CD4-positive, alpha-beta T cell (primary cell): Measurements from ENCODE around the gene MPRIP. TPM values are rescaled to one million over a fixed set of nuclear protein-coding genes. Genes with fewer than 3 reads are reported as not detected.

Experiments used
- ATAC-seq: fragments of 200-7000 bp; cut with Tn5 transposase; one replicate; pipeline ENCODE4 v1.10.0; 2022; ENCODE audit warnings: mild to moderate bottlenecking; ENCODE audit not compliant: poor library complexity
- CTCF ChIA-PET: fragments of 350-600 bp; sonication (Branson Sonifier 250); formaldehyde crosslinking; loops from one replicate; lab custom pipeline; 2021; ENCODE audit warnings: antibody characterized with exemption, inconsistent platforms; lab: Charles Lee
- POLR2A ChIA-PET: fragments of 350-600 bp; sonication (Branson Sonifier 250); formaldehyde crosslinking; loops from one replicate; lab custom pipeline; 2021; ENCODE audit warnings: antibody characterized with exemption, inconsistent platforms; lab: Charles Lee
- DNase-seq, 14 experiments: peaks; one replicate each; pipeline ENCODE4 v3.0.0-alpha.2; 2013 to 2020; ENCODE audit warnings: mixed read lengths in 2 of 14
- H3K27ac ChIP-seq, 2 donors: one replicate each; pipeline versions ENCODE4 v1.5.1 to v1.7.0; 2013; ENCODE audit warnings: low read length in 2 of 2, low read depth in 1 of 2, mild to moderate bottlenecking in 1 of 2
- H3K27me3 ChIP-seq, 2 experiments: 1 replicate in 1 of 2; 2 replicates in 1 of 2; pipeline versions ENCODE4 v1.6.1 to v1.7.0; 2013; ENCODE audit warnings: low read length in 2 of 2, control low read depth in 1 of 2, mild to moderate bottlenecking in 1 of 2, moderate library complexity in 1 of 2; ENCODE audit not compliant: insufficient read depth in 2 of 2, control insufficient read depth in 1 of 2
- H3K36me3 ChIP-seq: one replicate; pipeline ENCODE4 v1.6.1; 2013; ENCODE audit warnings: low read length, control low read depth; ENCODE audit not compliant: insufficient read depth
- H3K4me1 ChIP-seq: one replicate; pipeline ENCODE4 v1.6.1; 2013; ENCODE audit warnings: low read length, control low read depth; ENCODE audit not compliant: insufficient read depth
- H3K4me3 ChIP-seq: one replicate; pipeline ENCODE4 v1.5.1; 2013; ENCODE audit warnings: mild to moderate bottlenecking, low read length, moderate library complexity
- H3K9me3 ChIP-seq, 2 experiments: 1 replicate in 1 of 2; 2 replicates in 1 of 2; pipeline versions ENCODE4 v1.6.1 to v1.7.0; 2013; ENCODE audit warnings: low read length in 2 of 2, mild to moderate bottlenecking in 2 of 2, control low read depth in 1 of 2, moderate library complexity in 1 of 2; ENCODE audit not compliant: control insufficient read depth in 1 of 2, insufficient read depth in 1 of 2
- H3K27ac Mint-ChIP-seq: one replicate; pipeline ENCODE4 v1.8.0; 2020; ENCODE audit warnings: mixed read lengths
- H3K27me3 Mint-ChIP-seq: one replicate; pipeline ENCODE4 v1.8.0; 2021; ENCODE audit warnings: mixed read lengths
- H3K36me3 Mint-ChIP-seq: one replicate; pipeline ENCODE4 v1.8.0; 2021; ENCODE audit warnings: low read depth, mixed read lengths
- H3K4me1 Mint-ChIP-seq: one replicate; pipeline ENCODE4 v1.8.0; 2021; ENCODE audit warnings: low read depth, mixed read lengths
- H3K4me3 Mint-ChIP-seq: one replicate; pipeline ENCODE4 v1.8.0; 2020; ENCODE audit warnings: mild to moderate bottlenecking, mixed read lengths
- H3K9me3 Mint-ChIP-seq: one replicate; pipeline ENCODE4 v1.8.0; 2020; ENCODE audit warnings: mixed read lengths
- intact Hi-C, 2 experiments: fragments of 100-400 bp; cut with DNase I in 1 of 2; cut with micrococcal nuclease in 1 of 2; formaldehyde crosslinking; loops; one replicate each; pipeline versions ENCODE4 v1.15.1 to v1.9.0; 2023 to 2025; cut with DNase I, micrococcal nuclease
- total RNA-seq, 174 experiments: library from RNA in 2 of 174; stranded (reverse) in 2 of 174; gene quantifications; one replicate each; pipeline ENCODE4 v1.2.3 and lab custom pipeline; 2021 to 2026
- TF ChIP-seq, protein P1 (sequence below): fragments of 200-600 bp; IDR thresholded peaks from one replicate; pipeline ENCODE4 v1.8.0; 2022; ENCODE audit warnings: antibody characterized with exemption, mild to moderate bottlenecking

The MPRIP gene
- total RNA-seq, 2 experiments from 2014 or later, result 176 to 188 TPM

DNA sequence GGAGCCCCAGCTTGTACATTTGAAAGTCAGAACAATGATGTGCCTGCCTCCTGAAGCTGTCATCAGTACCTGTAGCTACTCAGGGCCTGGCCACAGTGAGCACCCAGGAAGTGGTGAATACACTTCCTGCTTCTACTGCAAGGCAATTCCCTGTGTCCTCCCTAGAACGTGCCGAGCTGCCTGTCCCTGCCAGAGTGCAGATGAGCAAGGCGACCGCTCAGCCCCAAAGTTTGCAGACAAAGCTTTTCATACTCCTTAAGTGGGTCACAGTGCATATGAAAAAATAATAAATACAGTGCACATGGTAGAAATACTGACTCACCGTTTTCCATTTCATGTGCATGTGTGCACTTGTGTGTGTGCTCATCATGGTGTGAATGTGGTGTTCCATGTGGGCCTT lies 77.3 kb downstream of the MPRIP start:
- Mint-ChIP-seq H3K9me3 (no peaks in the 10 kb centered on the region), H3K27me3 (no peaks in the 10 kb centered on the region), H3K4me3 (peak overlapping the region; percentile 64), H3K4me1 (peaks cover 88% of the 10 kb centered on the region), H3K27ac (peak overlapping the region; percentile 92), H3K36me3 (no peaks in the 10 kb centered on the region)
- ATAC-seq, result peak; percentile 94
- Histone ChIP-seq H3K4me1 (peaks cover 89% of the 10 kb centered on the region), H3K27ac (peak overlapping the region; percentile 51 to 90), H3K36me3 (no peaks in the 10 kb centered on the region), H3K4me3 (no peak overlapping the region), H3K27me3 (no peaks in the 10 kb centered on the region), H3K9me3 (no peaks in the 10 kb centered on the region)
- CTCF ChIA-PET, result interaction anchor here (1.4 to 2.2 kb wide), 2 partner anchors 10 to 22 kb away, joined by 3 to 8 read pairs; no protein-coding TSS in a partner anchor
- intact Hi-C loops, result loop anchor here in 1 of 2 experiments (5.0 kb wide), 1 partner anchor 37 kb away; no protein-coding TSS in a partner anchor
- POLR2A ChIA-PET, result interaction anchor here (0.7 to 1.5 kb wide), 7 partner anchors 22 to 118 kb away, joined by 3 to 5 read pairs (median 3); partner anchors contain the start of genes FLCN and MPRIP
- TF ChIP-seq, protein P1, sequence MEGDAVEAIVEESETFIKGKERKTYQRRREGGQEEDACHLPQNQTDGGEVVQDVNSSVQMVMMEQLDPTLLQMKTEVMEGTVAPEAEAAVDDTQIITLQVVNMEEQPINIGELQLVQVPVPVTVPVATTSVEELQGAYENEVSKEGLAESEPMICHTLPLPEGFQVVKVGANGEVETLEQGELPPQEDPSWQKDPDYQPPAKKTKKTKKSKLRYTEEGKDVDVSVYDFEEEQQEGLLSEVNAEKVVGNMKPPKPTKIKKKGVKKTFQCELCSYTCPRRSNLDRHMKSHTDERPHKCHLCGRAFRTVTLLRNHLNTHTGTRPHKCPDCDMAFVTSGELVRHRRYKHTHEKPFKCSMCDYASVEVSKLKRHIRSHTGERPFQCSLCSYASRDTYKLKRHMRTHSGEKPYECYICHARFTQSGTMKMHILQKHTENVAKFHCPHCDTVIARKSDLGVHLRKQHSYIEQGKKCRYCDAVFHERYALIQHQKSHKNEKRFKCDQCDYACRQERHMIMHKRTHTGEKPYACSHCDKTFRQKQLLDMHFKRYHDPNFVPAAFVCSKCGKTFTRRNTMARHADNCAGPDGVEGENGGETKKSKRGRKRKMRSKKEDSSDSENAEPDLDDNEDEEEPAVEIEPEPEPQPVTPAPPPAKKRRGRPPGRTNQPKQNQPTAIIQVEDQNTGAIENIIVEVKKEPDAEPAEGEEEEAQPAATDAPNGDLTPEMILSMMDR, result no peak
- peak; percentile 29 to 88 (median 54) for DNase-seq

DNA sequence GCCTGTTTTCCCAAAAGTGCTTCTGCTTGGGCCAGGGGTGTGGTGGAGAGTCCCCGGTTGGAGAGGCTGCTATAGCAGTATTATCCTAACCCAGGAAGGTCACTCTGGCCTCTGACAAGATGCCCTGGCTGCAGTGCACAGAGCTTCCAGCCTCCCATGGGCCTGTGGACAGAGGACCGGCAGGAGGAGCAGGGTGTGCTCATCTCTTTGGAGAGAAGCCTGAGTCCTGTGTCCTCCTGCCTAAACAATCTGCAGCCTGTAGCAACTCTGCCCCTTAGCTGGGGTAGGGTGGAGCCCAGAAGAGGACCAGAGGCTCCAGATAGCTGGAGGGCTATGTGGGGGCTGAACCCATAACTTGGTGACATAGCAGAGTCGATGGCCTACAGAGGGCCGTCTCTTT lies 78.0 kb downstream of the MPRIP start:
- H3K4me3 Mint-ChIP-seq, result no peak overlapping the region

DNA sequence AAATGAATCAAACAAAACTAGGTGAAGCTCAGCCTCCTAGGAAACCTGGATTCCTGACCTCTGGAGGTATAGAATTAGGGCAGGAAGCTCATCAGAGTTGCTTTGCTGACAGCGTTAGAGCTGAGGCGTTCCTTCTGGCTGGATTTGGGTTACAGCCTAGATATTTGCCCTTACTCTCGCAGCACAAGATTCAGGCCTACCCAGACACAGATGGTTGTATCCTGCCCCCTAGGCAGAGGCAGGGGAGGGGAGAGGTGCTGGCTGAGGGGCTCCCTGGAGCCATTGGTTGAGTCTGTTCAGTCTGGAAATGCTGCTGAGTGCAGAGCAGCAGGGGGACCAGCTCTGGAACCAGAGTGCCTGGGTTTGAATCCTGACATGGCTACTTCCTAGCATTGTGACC lies 78.4 kb downstream of the MPRIP start:
- ATAC-seq, result no peak
- intact Hi-C loops, result no loop called here
- Mint-ChIP-seq H3K4me3 (no peak overlapping the region), H3K9me3 (no peaks in the 10 kb centered on the region), H3K36me3 (no peaks in the 10 kb centered on the region), H3K27me3 (no peaks in the 10 kb centered on the region), H3K4me1 (peaks cover 88% of the 10 kb centered on the region), H3K27ac (peak overlapping the region; percentile 92)
- TF ChIP-seq, protein P1, result no peak
- POLR2A ChIA-PET, result interaction anchor here (0.7 to 1.1 kb wide), 2 partner anchors 11 to 85 kb away, joined by 3 read pairs; partner anchors contain the start of gene PLD6
- no peaks in the 10 kb centered on the region for H3K27me3 ChIP-seq
- no peaks in the 10 kb centered on the region for H3K36me3 ChIP-seq
- peaks cover 89% of the 10 kb centered on the region for H3K4me1 ChIP-seq
- no peaks in the 10 kb centered on the region for H3K9me3 ChIP-seq
- no peak for DNase-seq
- H3K27ac ChIP-seq, result peak overlapping the region; percentile 51 to 90
- CTCF ChIA-PET, result interaction anchor here (0.7 to 2.2 kb wide), 4 partner anchors 13 to 129 kb away, joined by 3 to 8 read pairs (median 4); no protein-coding TSS in a partner anchor
- no peak overlapping the region for H3K4me3 ChIP-seq

More for the DNA sequence above, 78.0 kb downstream of the MPRIP start:
- CTCF ChIA-PET, result interaction anchor here (0.7 to 2.2 kb wide), 3 partner anchors 12 to 62 kb away, joined by 3 to 8 read pairs (median 6); no protein-coding TSS in a partner anchor
- Histone ChIP-seq H3K4me1 (peaks cover 89% of the 10 kb centered on the region), H3K27me3 (no peaks in the 10 kb centered on the region), H3K9me3 (no peaks in the 10 kb centered on the region), H3K36me3 (no peaks in the 10 kb centered on the region), H3K27ac (peak overlapping the region; percentile 51 to 90), H3K4me3 (no peak overlapping the region)
- Mint-ChIP-seq H3K27ac (peak overlapping the region; percentile 92), H3K27me3 (no peaks in the 10 kb centered on the region), H3K36me3 (no peaks in the 10 kb centered on the region), H3K4me1 (peaks cover 88% of the 10 kb centered on the region), H3K9me3 (no peaks in the 10 kb centered on the region)
- ATAC-seq (no peak), DNase-seq (no peak)
- TF ChIP-seq, protein P1, result no peak
- intact Hi-C loops, result no loop called here
- POLR2A ChIA-PET, result interaction anchor here (0.7 to 1.2 kb wide), 3 partner anchors 11 to 85 kb away, joined by 3 to 5 read pairs (median 3); partner anchors contain the start of genes MPRIP and PLD6
